NOMO-1 (cell line): ENCODE results near the gene PPP1R9A.

Experiments used
- DNase-seq, 2 experiments: peaks; one replicate each; lab custom pipeline; 2025; ENCODE audit not compliant: unreplicated experiment in 2 of 2; lab: John Stamatoyannopoulos, UW

PPP1R9A gene

GRCh38 chr7:95190515-95190914 lies 283.1 kb downstream of the PPP1R9A start:
- no peak for DNase-seq

DNA sequence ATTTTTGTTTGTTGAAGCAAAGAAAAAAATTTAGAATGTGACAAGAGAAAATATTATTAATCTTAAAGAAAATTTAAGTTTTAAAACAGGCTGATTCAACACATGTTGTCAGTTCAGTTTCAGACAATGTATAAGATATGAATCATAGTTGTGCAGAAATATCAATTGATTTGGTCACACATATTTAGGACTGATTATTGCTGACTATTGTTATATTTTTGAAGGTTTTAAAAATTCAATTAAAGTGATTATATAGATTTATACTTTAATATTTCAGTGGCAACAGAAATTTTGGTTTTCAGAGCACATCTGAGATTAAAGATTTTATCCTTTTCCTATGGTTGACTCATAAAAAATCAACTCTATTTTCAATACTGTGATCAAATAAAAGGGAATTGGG lies 284.4 kb downstream of the PPP1R9A start:
- DNase-seq: no peak

DNA sequence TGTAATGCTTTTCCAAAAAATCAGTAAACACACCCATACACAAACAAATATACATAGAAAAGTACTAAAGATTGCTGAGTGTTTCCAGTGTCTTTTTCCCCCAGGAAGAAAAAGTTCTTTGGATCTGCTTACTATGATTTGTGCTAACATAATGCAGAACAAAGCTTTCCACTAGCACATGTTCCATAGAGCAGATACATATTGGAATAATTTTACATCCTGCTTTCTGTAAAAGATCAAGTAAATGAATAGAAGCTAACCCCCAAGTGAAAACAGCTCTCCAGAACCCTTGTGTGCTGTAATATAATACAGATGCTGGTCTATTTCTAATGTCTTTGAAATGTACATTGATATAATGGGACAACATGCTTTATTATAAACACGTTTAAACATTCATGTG lies 291.5 kb downstream of the PPP1R9A start:
- DNase-seq: no peak

DNA sequence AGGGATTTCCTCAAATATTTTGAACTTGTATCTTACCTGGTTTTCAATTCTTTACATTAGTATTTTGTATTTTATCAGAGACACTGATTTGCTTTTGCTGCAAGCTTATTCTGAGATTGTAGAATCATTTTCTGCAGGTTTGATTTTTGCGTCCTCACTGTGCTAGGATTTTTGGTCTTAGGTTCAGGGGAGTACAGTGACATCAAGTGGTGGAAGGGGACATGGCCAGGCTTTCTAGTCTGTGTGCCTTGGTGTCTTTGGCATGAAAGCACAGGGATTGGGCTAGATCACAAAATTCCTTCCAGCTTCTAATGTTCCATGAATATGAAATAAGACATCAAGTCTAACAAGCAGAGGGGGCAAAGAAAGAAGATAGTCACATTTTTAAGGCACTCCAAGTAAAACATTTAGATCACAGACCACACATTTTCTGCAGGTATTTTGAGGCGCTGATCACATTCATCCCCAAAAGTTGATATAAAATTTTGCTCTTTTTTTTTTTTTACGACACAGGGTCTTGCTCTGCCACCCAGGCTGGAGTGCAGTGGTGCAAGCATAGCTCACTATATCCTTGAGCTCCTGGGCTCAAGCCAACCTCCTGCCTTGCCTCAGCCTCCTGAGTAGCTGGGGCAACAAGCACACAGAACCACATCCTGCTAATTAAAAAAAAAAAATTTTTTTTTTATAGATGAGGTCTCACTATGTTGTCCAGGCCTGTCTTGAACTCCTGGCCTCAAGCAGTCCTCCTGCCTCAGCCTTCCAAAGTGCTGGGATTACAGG lies 292.6 kb downstream of the PPP1R9A start:
- peak; percentile 43 to 47 for DNase-seq

- no peak for DNase-seq
Measured at GRCh38 chr7:95200741-95201140, 293.3 kb downstream of the PPP1R9A start.

- DNase-seq: no peak
Measured at GRCh38 chr7:95201727-95202126, 294.3 kb downstream of the PPP1R9A start.

DNA sequence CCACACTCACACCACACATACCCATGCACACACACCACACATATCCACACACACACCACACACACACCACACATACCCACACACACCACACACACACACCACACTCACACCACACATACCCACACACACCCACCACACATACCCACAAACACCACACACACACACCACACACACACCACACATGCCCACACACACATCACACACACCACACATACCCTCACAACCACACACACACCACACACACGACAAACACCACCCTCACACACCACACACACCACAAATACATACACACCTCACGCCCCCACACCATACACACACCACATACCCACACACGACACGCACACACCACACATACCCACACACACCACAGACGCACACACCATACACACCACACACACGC lies 297.2 kb downstream of the PPP1R9A start:
- no peak for DNase-seq

GRCh38 chr7:95205665-95206225 lies 298.4 kb downstream of the PPP1R9A start:
- no peak for DNase-seq

- DNase-seq: no peak
Measured at GRCh38 chr7:95209276-95209675, 301.9 kb downstream of the PPP1R9A start.

DNA sequence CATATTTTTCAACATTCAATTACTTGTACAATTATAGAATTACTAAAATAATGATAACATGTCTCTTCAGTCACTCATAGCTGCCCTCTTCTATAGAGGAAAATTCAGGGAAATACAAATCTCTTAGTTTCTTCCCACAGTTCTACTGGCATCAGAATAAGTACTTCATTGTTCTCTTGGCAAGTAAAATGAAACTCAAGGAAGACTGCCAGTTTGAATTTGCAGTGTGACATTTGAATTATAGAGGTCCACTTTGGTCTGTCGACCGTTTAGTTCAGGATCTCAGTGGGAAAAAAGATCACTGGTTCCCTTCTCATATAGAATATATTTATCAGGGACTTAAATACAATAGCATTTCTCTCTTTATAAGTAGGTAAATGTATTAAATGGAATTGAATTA lies 302.4 kb downstream of the PPP1R9A start:
- DNase-seq: no peak

GRCh38 chr7:95213148-95213547 lies 305.8 kb downstream of the PPP1R9A start:
- DNase-seq: no peak

GRCh38 chr7:95213809-95214492 lies 306.6 kb downstream of the PPP1R9A start:
- no peak for DNase-seq

DNA sequence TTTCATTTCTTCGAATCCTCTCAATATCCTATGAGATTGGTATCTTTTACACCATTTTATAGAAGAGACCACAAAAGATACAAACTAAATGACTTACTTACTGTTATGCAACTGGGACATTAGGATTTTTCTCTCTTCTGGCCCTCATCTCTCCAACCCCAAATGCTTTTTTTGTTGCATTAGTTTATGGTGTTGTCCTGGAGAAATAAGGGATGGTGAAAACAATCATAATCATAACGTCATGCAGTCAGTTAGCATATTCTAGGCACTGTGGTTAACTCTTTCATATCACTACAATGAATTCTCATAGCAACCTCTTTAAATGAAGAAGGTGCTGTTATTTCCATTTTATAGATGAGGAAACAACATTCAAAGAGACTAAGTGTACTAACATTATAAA lies 312.3 kb downstream of the PPP1R9A start:
- DNase-seq: no peak

DNA sequence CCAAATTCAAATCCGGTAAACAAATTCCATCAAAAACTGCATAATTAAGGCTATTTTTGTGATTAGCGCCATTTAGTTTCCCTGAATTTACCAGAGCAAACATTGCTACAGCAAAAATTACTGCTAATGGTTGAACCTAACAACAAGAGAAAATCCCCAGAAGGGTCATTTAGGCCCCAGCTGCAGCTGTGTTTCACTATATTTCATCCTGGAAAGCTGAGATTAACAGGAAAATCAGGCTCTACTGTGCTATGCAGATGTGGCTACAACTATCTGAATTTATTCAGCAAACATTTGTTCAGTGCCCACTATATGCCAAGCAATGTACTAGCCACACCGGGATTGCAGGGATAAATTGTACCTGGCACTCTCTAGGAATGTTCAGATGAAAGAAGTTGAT lies 312.9 kb downstream of the PPP1R9A start:
- DNase-seq: no peak

- DNase-seq: no peak
Measured at GRCh38 chr7:95225301-95225700, 317.9 kb downstream of the PPP1R9A start.

DNA sequence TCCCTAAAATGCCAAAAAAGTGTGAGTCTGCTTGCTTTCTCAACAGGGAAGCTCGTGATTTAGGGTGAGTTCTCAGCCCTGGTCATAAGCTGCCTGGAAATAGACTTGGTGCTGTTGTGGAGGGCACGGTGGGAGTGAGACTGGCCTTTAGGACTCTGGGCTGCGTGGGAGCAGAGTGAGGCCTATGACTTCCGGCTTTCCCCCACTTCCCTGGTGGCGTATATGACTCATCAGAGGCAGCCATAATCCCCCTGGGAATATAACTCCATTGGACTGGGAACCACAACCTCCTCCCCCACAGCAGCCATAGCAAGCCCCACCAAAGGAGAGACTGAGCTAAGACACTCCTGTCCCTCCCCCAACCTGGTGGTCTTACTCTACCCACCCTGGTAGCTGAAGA lies 321.9 kb downstream of the PPP1R9A start:
- no peak for DNase-seq

DNA sequence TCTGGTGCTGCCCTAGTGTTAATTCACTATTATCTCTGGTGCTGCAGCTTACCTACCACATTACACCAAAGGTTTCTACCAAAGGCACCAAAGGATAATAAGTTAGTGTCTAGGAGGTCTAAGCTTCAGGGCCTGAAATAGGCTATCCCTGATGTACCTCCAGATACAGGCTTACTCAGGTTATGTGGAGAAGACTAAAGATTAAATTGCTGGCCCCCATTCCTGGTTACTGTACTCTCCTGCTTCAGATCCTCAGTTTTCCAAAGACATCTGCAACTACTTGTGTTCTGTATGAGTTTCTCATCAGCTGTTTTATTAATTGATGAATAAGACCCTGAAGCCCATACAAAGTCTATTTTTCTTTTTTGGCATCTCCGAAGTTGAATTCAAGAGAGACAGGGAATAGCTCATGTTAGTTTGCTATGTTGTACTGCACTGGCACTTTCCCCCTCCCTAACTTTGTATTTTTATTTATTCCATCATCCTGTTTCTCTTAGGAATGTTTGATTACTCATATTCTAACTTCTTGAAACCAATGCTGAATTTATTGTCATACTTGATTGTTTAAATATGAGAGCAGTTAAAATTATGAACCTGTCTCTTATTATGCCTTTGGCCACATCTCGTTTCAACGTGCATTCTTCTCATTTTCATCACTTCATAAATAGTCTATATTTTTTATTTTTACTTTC lies 331.0 kb downstream of the PPP1R9A start:
- no peak for DNase-seq

DNA sequence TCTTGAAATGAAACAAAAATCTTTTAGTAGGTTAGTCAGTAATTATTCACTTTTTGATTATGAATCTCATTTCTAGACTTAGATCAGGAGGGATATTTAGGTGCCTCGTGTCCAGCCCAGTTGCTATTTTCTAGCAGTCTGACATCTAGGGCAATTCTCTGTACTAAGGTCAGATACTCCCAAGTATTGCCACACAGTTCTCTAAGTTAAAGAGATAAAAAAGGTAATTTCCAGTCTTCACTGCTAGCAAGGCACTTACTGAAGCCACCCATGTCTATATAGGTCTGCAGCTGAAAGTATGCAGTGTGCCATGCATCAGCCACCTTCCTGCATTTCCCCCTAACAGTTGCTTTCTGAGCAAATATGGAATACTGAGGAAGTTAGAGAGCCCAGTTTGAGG lies 333.5 kb downstream of the PPP1R9A start:
- no peak for DNase-seq

DNA sequence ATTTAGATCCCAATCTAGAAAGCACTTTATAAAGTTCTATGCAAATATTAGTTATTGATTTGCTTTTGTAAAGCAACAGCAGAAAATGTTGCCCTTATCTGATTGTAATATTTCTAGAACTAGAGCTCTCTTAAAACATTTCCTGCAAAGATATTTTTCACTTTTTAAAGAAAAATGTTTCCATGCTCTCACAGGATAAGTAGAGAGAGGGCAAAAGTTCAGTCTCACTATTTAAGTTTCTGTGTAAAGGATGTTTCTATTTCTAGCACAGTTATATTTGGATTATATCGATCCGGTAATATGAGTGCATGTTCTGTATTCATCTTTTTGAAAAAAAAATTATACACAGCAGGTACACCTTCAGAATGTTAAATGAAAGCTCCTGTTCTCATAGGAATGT lies 334.9 kb downstream of the PPP1R9A start:
- no peak for DNase-seq

- DNase-seq: no peak
Measured at GRCh38 chr7:95244616-95245015, 337.2 kb downstream of the PPP1R9A start.

DNA sequence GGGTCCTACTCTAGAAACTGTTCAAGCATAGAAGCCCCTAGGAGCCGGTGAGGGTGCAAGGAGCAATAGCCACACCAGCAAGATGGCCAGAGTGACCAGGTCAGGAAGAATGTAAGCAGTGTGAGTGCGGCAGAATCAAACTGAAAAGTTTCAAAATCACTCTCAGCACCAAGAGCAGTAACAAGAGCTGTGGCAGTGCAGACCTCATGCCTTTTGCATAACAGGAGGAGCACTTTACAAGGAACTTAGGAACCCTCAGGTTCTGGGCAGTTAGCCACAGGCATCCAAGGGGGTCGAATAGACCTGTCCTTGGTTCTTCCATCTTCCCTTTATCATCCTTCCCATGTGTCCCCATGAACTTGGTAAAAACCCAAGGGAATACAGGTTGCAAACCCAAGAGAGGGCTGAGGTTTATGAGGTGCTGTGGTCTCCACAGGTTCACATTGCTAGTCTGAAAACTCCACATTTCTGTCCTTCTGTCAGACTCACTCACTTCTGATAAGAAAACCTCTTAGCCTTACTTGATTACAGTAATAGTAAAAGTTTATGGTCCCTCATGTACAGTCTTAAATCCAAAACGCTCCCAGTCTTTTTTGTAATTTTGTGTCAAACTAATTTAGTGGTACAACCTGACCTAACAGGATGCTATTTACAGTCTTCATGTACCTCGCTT lies 338.6 kb downstream of the PPP1R9A start:
- DNase-seq: no peak
